AG04449 (cell line): ENCODE data around the gene VPS13C.

Experiments used
- CTCF ChIA-PET: fragments of 350-600 bp; formaldehyde crosslinking; extraction: SDS; loops from one replicate; lab custom pipeline; 2021; ENCODE audit warnings: antibody characterized with exemption; lab: Yijun Ruan, JAX
- POLR2A ChIA-PET: fragments of 400-600, 350-600 bp; formaldehyde crosslinking; extraction: SDS; loops from one replicate; lab custom pipeline; 2020; ENCODE audit warnings: antibody characterized with exemption, inconsistent platforms; lab: Yijun Ruan, JAX
- DNase-seq: peaks from one replicate; pipeline ENCODE4 v3.0.0-alpha.2; 2010; ENCODE audit warnings: low read depth, low spot score
- H3K4me3 ChIP-seq: 2 replicates; pipeline ENCODE4 v1.5.1; 2011; ENCODE audit warnings: low read depth, mild to moderate bottlenecking, control low read depth, low read length
- CTCF ChIP-seq: IDR thresholded peaks from one replicate; pipeline ENCODE4 v1.5.1; 2011; ENCODE audit warnings: mild to moderate bottlenecking, moderate library complexity, low read length, control low read depth, inconsistent platforms; ENCODE audit not compliant: insufficient read depth; ENCODE audit errors: missing control alignments

VPS13C gene

GRCh38 chr15:61822511-61822910 lies 237.7 kb downstream of the VPS13C start:
- ChIA-PET POLR2A (no interaction called here), CTCF (interaction anchor here (1.1 to 2.1 kb wide), 3 partner anchors 12 to 31 kb away, joined by 3 to 14 read pairs (median 5); no protein-coding TSS in a partner anchor)
- no peak overlapping the region for H3K4me3 ChIP-seq
- DNase-seq = no peak
- no peak for TF ChIP-seq CTCF

- no peak overlapping the region for H3K4me3 ChIP-seq
- no peak for TF ChIP-seq CTCF
- DNase-seq = no peak
- CTCF ChIA-PET = interaction anchor here (1.0 to 2.1 kb wide), 3 partner anchors 12 to 14 kb away, joined by 3 to 8 read pairs (median 5); no protein-coding TSS in a partner anchor
- POLR2A ChIA-PET = no interaction called here
Observed at GRCh38 chr15:61820951-61821350, 239.3 kb downstream of the VPS13C start.

- no peak for TF ChIP-seq CTCF
- H3K4me3 ChIP-seq = no peak overlapping the region
- ChIA-PET POLR2A (no interaction called here), CTCF (interaction anchor here (0.7 to 2.1 kb wide), 3 partner anchors 12 to 15 kb away, joined by 3 to 8 read pairs (median 5); no protein-coding TSS in a partner anchor)
- no peak for DNase-seq
Observed at GRCh38 chr15:61820212-61820611, 240.0 kb downstream of the VPS13C start.

GRCh38 chr15:61819386-61819785 lies 240.9 kb downstream of the VPS13C start:
- no peak for DNase-seq
- POLR2A ChIA-PET = no interaction called here
- no peak overlapping the region for H3K4me3 ChIP-seq
- no peak for TF ChIP-seq CTCF
- CTCF ChIA-PET = interaction anchor here (0.7 to 2.1 kb wide), 3 partner anchors 13 to 16 kb away, joined by 3 to 8 read pairs (median 5); no protein-coding TSS in a partner anchor

GRCh38 chr15:61818801-61819200 lies 241.4 kb downstream of the VPS13C start:
- H3K4me3 ChIP-seq = no peak overlapping the region
- no peak for TF ChIP-seq CTCF
- DNase-seq = no peak
- ChIA-PET POLR2A (no interaction called here), CTCF (no interaction called here)

- CTCF ChIA-PET = interaction anchor here (2.0 kb wide), 1 partner anchor 17 kb away, joined by 8 read pairs; no protein-coding TSS in a partner anchor
- POLR2A ChIA-PET = no interaction called here
- TF ChIP-seq CTCF = no peak
- no peak for DNase-seq
- no peak overlapping the region for H3K4me3 ChIP-seq
Observed at GRCh38 chr15:61816856-61817255, 243.4 kb downstream of the VPS13C start.
